ENCODE data around the gene SLC26A8. TPM values are rescaled to one million over a fixed set of nuclear protein-coding genes. Genes with fewer than 3 reads are reported as not detected.

Gene SLC26A8
- total RNA-seq, 4 donors from 2014 or later: not detected

- intact Hi-C loops (cut with DNase I; ENCODE audit: low total_unique reads): no loop called here
- TF ChIP-seq POLR2A (IDR thresholded peaks at IDR 0.05) (no peak), CTCF (IDR thresholded peaks at IDR 0.05) (no peak)
- WGBS, 2 donors: 84 to 91% methylated on average over 4 of the region's 4 CpGs
Measured at GRCh38 chr6:35970181-35970580, 54.3 kb downstream of the SLC26A8 start.

GRCh38 chr6:35969646-35970045 is 54.8 kb downstream of the SLC26A8 start:
- TF ChIP-seq POLR2A (IDR thresholded peaks at IDR 0.05) (no peak), CTCF (IDR thresholded peaks at IDR 0.05) (no peak)
- peak in 1 of 2 donors; percentile 4 for DNase-seq (ENCODE audit: low spot score in 2 of 2)
- no peak overlapping the region for H3K4me3 ChIP-seq (ENCODE audit: low read depth, poor library complexity, severe bottlenecking)
- intact Hi-C loops (cut with DNase I; ENCODE audit: low total_unique reads): no loop called here

More at GRCh38 chr6:35970181-35970580, 54.3 kb downstream of the SLC26A8 start:
- peak in 1 of 2 donors; percentile 25 for DNase-seq (ENCODE audit: low spot score in 2 of 2)
- H3K4me3 ChIP-seq (ENCODE audit: low read depth, poor library complexity, severe bottlenecking): no peak overlapping the region

GRCh38 chr6:35968821-35969220 is 55.6 kb downstream of the SLC26A8 start:
- no peak overlapping the region for H3K4me3 ChIP-seq (ENCODE audit: low read depth, poor library complexity, severe bottlenecking)
- 89 to 95% methylated on average over 4 of the region's 4 CpGs for WGBS, 2 donors
- intact Hi-C loops (cut with DNase I; ENCODE audit: low total_unique reads): no loop called here
- no peak for DNase-seq (ENCODE audit: low spot score in 2 of 2)
- TF ChIP-seq CTCF (IDR thresholded peaks at IDR 0.05) (no peak), POLR2A (IDR thresholded peaks at IDR 0.05) (no peak)

GRCh38 chr6:35967076-35967774 is 57.2 kb downstream of the SLC26A8 start:
- WGBS, 2 donors: 86 to 88% methylated on average over 4 of the region's 4 CpGs
- TF ChIP-seq CTCF (IDR thresholded peaks at IDR 0.05) (no peak), POLR2A (IDR thresholded peaks at IDR 0.05) (no peak)
- no peak for DNase-seq (ENCODE audit: low spot score in 2 of 2)
- H3K4me3 ChIP-seq (ENCODE audit: low read depth, poor library complexity, severe bottlenecking): no peak overlapping the region
- intact Hi-C loops (cut with DNase I; ENCODE audit: low total_unique reads): no loop called here

- peak in 1 of 2 donors; percentile 34 for DNase-seq (ENCODE audit: low spot score in 2 of 2)
- 81 to 82% methylated on average over 14 of the region's 14 CpGs for WGBS, 2 donors
- H3K4me3 ChIP-seq (ENCODE audit: low read depth, poor library complexity, severe bottlenecking): no peak overlapping the region
- TF ChIP-seq POLR2A (IDR thresholded peaks at IDR 0.05): no peak
- TF ChIP-seq CTCF (IDR thresholded peaks at IDR 0.05): no peak
- intact Hi-C loops (cut with DNase I; ENCODE audit: low total_unique reads): no loop called here
Measured at GRCh38 chr6:35962779-35963560, 61.5 kb downstream of the SLC26A8 start.
